HG03097 (cell line): ENCODE results near the gene NKAIN2.
"Not testable (repeated sequence)": the region's sequence is repeated elsewhere in the genome, so short reads cannot be mapped to it uniquely, and the experiment has no call there.

Experiments used
- ATAC-seq: cut with Tn5 transposase; IDR thresholded peaks from one replicate; pipeline ENCODE4 v1.9.1; 2021; ENCODE audit not compliant: unreplicated experiment, low FRiP score

Gene NKAIN2

DNA sequence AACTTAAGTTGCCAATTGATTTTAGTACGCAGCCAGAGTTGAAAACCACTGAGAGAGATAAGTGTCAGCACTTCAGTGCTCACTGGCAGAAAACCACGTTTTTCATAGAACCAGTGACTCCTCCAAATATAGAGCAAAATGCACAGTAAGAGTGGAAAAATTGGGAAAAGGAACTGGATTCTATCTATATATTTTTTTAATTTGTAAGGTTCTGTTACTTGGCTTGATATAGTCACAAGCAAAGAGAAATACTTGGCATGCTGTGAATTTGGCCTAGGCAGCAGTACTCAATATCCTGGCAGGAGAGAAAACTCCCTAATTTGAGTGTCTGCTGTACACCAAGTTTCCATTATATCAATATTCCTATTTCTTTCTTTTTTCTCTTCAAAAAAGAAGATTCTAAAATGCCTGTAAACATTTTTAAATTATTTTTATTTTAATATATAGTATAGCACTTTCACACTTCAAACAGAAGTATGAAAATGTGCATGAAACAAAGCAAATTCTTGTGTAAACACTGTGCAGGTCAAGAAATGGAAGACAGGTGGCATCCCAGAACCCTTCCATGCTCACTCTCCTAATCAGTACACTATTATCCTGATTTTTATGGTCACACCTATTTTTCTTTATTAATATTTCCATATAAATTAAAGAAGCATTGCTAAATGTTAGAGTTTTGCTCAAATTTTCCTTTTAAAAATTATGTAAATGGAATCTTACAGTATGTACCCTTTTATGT is 596.8 kb downstream of the NKAIN2 start:
- ATAC-seq: no peak

GRCh38 chr6:124410425-124410824 is 606.8 kb downstream of the NKAIN2 start:
- not testable (repeated sequence) for ATAC-seq

DNA sequence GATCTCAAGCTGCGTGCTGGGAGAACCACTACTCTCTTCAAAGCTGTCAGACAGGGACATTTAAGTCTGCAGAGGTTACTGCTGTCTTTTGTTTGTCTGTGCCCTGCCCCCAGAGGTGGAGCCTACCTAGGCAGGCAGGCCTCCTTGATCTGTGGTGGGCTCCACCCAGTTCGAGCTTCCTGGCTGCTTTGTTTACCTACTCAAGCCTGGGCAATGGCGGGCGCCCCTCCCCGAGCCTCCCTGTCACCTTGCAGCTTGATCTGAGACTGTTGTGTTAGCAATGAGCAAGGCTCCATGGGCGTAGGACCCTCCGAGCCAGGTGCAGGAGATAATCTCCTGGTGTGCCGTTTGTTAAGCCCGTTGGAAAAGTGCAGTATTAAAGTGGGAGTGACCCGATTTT is 609.0 kb downstream of the NKAIN2 start:
- ATAC-seq: not testable (repeated sequence)

GRCh38 chr6:124420116-124420840 is 616.6 kb downstream of the NKAIN2 start:
- no peak for ATAC-seq

GRCh38 chr6:124423621-124424020 is 620.0 kb downstream of the NKAIN2 start:
- no peak for ATAC-seq

DNA sequence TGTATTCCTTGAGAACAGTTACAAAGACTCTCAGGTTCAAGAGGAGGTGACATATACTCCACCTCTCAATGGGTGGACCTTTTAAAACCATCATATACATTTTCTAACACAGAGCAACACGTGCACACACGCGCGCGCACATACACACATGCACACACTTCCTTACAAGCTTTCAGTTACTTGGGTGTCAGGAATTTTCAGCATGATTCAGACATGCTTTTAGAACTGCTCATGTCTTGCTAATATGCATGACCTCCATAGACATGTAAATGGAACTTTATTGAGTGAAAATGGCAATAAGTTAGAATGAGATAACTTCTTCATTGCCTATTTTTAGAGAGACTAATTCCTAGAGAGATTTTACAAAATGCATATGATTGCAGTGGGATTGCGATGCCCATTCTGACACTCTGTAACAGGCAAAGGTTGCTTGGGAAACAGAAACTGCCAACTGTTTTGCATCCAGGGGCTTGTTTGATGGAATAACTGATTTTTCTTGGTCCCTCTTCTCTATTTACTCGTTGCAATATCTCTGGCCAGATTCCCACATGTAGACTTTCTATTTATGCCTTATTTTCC is 627.2 kb downstream of the NKAIN2 start:
- ATAC-seq: no peak

- ATAC-seq: no peak
These were observed 629.0 kb downstream of the NKAIN2 start for GRCh38 chr6:124432620-124433019.

DNA sequence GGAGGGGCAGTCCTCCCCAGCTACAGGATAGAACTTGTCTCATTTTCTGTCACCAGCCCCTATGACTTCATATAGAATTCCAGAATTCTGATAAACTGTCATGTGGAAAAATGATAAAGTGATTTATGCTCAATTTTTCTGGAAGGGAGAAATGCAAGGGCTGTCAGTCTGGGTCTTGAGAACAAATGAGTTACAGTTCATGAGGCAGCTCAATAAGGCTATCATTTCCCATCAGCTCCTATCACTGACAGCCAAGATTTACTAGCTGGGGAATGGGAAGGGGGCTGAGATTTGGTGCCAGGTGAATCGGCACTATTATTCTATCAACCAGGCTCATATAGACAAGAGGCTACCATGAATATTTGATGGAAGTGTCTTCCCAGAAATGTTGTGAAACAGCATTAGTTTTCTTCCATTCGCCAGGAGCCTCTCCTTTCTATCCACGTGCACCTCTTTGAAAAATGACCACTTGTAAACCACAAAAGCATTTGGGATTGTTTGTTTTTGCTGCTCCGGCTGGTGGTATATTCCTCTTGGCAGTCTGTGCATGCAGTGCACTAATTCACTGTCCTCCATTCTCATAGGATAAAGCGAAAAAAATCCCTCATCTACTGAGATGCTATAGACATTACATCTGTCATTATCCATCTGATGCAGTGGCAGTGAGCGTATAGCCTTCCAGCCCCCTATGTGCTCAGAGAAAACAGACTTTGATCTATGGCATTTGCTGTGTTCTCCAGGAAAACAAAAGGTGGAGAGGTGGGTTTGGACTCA is 629.9 kb downstream of the NKAIN2 start:
- ATAC-seq: no peak

- no peak for ATAC-seq
These were observed 630.8 kb downstream of the NKAIN2 start for GRCh38 chr6:124434421-124434820.

GRCh38 chr6:124436803-124437202 is 633.1 kb downstream of the NKAIN2 start:
- ATAC-seq: no peak

GRCh38 chr6:124438546-124439065 is 634.9 kb downstream of the NKAIN2 start:
- ATAC-seq: no peak

DNA sequence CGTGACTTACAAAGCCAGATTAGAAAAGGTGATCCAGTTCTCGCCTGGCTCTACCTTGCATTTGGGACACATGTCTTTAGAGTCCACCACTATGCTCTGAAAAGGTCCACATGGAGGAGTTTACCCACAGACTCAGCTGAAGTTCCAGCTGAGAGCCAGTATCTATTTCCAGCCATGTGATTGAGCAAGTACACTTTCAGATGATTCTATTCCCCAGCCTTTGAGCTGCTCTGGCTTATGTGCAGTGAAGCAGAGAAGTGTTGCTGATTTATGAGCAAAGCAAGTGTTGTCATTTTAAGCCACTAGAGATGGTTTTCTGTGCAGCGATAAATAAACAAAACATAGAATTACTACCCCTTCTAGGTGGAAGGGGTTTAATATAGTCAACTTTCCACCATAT is 637.8 kb downstream of the NKAIN2 start:
- ATAC-seq: no peak

- no peak for ATAC-seq
These were observed 639.9 kb downstream of the NKAIN2 start for GRCh38 chr6:124443541-124443940.

DNA sequence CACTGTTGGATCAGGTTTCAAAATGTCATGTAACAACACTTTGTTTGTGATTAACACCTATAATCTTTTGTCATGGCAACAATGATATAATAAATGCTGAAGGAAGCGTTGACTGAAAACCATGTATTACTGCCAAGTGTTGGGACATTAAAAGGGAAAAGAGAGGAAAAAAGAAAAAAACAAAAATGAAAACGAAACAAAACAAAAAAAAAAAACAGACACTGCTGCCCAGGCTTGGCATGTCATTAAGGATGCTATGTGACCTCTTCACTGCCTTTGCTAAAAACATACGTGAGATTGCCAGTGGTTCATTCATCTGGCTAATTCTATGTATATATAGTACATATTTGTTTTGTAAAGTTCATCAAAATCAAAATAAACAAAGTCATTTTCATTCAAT is 641.9 kb downstream of the NKAIN2 start:
- no peak for ATAC-seq

DNA sequence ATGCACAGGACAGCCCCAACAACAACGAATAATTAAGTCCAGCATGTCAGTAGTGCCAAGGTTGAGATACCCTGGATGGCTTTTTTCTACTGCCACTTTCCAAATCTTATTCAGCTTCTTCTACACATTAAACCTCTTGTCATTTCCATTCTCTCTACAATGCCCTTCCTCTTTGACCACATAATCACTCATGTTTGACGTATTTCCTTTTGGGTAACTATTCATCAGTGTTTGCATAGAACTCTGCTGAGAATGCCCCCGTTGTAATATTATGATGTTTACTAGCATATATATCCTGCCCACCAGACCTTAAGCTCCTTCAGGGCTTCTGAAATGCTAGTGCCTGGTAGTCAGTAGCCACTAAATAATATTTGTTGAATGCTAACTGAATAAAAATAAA is 643.3 kb downstream of the NKAIN2 start:
- no peak for ATAC-seq

DNA sequence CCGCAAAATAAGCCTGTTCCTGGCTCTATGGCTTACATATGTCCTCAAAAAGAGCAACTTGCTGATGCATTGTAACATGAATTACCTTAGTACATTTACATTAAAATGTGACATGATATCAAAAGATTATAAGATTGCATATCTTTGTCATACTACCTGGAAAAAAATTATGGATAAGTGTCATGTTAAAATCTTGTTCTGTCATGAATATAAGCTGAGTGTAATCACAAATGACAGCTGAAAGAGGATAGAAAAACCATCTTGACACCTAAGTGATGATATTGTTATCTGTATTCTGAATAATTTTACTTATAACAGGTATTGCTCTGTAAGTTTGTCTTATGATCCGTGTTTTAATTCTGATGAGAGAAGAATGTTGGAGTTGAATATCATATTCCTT is 655.6 kb downstream of the NKAIN2 start:
- ATAC-seq: no peak

DNA sequence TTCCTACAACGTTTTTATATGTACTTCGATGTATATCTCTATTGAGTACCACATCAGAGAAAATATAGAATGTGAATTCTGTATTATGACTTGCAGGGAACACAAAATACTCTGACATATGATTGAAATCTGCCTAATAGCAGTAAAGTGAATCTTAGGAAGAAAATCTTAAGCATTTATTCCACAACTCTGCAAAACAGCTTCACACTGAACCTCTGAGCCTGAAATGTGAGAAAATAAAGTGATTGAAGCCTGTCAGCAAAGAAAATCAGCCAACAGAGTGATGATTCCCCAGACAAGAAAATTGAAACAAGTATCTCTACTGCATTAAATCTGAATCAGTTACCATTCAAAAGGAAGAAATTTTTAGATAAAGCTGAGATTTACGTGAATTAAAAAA is 659.1 kb downstream of the NKAIN2 start:
- no peak for ATAC-seq

DNA sequence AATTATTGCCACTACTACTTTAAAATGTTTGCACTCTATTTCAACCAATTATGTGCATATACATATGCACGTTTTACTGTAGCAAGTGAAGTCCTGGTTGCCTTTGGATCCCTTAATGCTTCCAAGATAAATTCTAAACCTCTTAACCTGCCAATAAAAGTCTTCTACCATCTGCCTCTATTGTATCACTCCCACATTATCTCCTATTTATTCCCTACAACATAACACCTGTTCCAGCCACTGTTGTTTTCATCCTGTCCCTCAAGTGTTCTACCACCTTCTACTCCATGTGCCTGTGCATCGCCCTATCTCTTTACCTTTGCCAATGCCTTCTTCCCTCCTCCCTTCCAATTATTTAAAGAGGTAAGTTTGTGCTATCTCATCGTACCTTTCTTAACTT is 659.6 kb downstream of the NKAIN2 start:
- no peak for ATAC-seq

DNA sequence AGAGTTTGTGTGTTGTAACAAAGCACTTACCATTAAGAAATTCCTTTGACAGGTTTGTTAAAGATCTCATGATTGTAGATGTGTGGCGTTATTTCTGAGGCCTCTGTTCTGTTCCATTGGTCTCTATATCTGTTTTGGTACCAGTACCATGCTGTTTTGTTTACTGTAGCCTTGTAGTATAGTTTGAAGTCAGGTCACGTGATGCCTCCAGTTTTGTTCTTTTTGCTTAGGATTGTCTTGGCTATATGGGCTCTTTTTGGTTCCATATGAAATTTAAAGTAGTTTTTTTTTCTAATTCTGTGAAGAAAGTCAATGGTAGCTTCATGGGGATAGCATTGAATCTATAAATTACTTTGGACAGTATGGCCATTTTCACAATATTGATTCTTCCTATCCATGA is 660.9 kb downstream of the NKAIN2 start:
- not testable (repeated sequence) for ATAC-seq

DNA sequence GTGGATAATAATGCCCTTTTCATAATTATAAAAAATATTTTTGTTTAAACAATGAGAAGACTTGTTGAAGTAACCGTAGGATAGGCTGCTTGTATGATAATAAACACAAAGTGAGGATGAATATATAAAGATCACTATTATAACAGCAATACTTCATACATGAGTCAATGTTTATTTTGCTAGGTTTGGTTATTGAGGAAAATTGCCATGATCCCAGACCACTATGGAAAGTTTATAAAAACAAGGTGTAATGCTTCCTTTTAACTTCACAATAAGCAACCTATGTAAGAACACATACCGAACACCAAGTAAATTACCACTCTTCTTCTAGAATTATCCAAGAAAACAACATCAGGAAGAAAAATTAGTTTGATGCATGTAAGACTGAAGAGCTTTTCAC is 663.3 kb downstream of the NKAIN2 start:
- ATAC-seq: no peak

GRCh38 chr6:124467366-124467765 is 663.7 kb downstream of the NKAIN2 start:
- no peak for ATAC-seq
